ENCODE results near the gene FCSK.

Gene FCSK

DNA sequence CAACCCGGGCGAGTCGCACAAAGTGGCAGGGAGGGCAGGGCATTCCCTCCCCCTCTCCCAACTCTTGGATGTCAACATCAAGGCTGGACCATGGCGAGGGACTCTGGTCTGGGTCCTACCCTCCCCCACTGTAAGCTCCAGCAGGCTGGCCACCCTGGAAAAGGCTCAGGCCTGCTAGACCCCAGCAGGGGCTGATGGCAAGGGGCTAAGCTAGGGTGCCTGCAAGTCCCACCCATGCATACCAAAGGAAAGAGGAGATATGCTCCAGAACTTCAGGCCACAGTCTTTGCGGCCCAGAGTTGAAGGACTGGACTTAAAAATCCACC, 35.4 kb upstream of the FCSK start:
- Histone ChIP-seq H3K27ac (ENCODE audit: low read depth in 2 of 2, low read length in 2 of 2) (no peak overlapping the region), H3K36me3 (ENCODE audit: control insufficient read depth in 2 of 2, insufficient read depth in 2 of 2, low read length in 2 of 2) (no peaks in the 10 kb centered on the region), H3K9me3 (ENCODE audit: control insufficient read depth in 2 of 2, low read length in 2 of 2) (no peaks in the 10 kb centered on the region), H3K4me3 (ENCODE audit: low read length in 2 of 2) (no peak overlapping the region), H3K4me1 (ENCODE audit: control insufficient read depth in 2 of 2, insufficient read depth in 2 of 2, low read length in 2 of 2) (peaks cover 13 to 21% of the 10 kb centered on the region in 2 donors), H3K9ac (ENCODE audit: low read depth in 1 of 2, low read length in 2 of 2) (no peak overlapping the region), H3K27me3 (ENCODE audit: control insufficient read depth in 2 of 2, insufficient read depth in 2 of 2, low read length in 2 of 2) (no peaks in the 10 kb centered on the region)

DNA sequence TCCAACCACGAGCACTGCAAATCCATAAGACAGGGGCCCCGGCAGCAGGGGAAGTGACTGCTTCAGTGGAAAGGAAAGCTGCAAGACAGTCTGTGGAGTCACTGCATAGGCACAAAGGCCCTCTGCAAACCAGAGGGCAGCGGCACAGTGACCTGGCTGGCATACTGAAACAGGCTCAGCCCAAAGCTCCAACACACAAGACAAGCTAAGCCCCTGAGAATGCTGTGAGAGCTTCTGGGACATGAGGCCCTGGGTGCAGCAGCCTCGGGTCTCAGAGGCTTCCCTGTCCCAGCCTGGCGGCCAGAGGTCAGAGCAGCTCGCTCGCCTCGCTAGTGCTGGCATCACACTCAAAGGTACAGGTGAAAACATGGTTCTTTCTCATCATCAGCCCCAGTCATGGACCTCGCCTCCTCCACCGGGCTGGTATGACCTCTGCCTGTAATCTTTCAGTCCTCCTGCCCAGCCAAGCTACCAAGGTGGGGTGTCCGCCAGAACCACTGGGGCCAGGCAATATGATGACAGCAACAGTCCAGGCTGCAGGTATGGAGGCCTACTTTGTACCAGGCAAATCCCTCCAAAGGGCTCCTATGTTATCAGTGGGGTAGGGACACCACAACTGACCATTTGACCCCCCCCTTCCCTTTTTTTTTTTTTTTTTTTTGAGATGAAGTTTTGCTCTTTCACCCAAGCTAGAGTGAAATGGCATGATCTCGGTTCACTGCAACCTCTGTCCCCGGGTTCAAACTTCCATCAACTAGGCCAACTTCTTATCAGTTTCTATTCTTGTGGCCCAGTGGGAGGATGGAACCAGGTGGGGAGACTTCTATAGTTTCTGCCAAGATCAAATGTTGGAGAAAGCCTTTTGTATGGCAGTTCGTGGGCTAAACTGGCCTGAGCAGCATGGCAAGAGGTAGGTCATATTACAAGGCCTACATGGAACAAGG, 34.7 kb upstream of the FCSK start:
- H3K4me1 ChIP-seq (ENCODE audit: control insufficient read depth in 2 of 2, insufficient read depth in 2 of 2, low read length in 2 of 2) = peaks cover 13 to 21% of the 10 kb centered on the region in 2 donors
- no peaks in the 10 kb centered on the region for H3K27me3 ChIP-seq (ENCODE audit: control insufficient read depth in 2 of 2, insufficient read depth in 2 of 2, low read length in 2 of 2)
- no peak overlapping the region for H3K9ac ChIP-seq (ENCODE audit: low read depth in 1 of 2, low read length in 2 of 2)
- H3K36me3 ChIP-seq (ENCODE audit: control insufficient read depth in 2 of 2, insufficient read depth in 2 of 2, low read length in 2 of 2) = no peaks in the 10 kb centered on the region
- no peak overlapping the region for H3K4me3 ChIP-seq (ENCODE audit: low read length in 2 of 2)
- no peak overlapping the region for H3K27ac ChIP-seq (ENCODE audit: low read depth in 2 of 2, low read length in 2 of 2)
- H3K9me3 ChIP-seq (ENCODE audit: control insufficient read depth in 2 of 2, low read length in 2 of 2) = no peaks in the 10 kb centered on the region

DNA sequence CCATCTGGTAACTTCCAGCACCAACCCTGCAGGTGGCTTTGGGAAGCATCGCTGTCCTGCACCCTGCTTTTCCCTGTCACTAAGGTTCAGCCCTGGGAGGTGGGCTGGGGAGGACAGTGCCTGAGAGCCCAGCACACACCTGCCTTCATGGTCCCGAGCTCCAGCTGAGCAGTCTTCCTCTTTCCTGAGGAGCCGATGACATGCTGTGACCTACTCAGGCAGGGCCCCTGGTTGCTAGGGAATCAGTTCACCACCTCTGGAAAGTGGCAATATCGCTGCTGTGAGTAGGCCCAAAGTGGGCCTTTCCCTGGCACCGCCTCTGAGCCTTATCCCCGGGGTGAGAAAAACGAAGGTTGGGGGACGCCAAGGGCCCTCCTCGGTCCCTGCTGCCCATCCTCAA, 33.4 kb upstream of the FCSK start:
- H3K9ac ChIP-seq (ENCODE audit: low read depth in 1 of 2, low read length in 2 of 2) = peak overlapping the region in 1 of 2 donors; percentile 32
- no peak overlapping the region for H3K4me3 ChIP-seq (ENCODE audit: low read length in 2 of 2)
- no peaks in the 10 kb centered on the region for H3K27me3 ChIP-seq (ENCODE audit: control insufficient read depth in 2 of 2, insufficient read depth in 2 of 2, low read length in 2 of 2)
- no peaks in the 10 kb centered on the region for H3K36me3 ChIP-seq (ENCODE audit: control insufficient read depth in 2 of 2, insufficient read depth in 2 of 2, low read length in 2 of 2)
- peaks cover 13 to 21% of the 10 kb centered on the region in 2 donors for H3K4me1 ChIP-seq (ENCODE audit: control insufficient read depth in 2 of 2, insufficient read depth in 2 of 2, low read length in 2 of 2)
- no peak overlapping the region for H3K27ac ChIP-seq (ENCODE audit: low read depth in 2 of 2, low read length in 2 of 2)
- H3K9me3 ChIP-seq (ENCODE audit: control insufficient read depth in 2 of 2, low read length in 2 of 2) = no peaks in the 10 kb centered on the region

DNA sequence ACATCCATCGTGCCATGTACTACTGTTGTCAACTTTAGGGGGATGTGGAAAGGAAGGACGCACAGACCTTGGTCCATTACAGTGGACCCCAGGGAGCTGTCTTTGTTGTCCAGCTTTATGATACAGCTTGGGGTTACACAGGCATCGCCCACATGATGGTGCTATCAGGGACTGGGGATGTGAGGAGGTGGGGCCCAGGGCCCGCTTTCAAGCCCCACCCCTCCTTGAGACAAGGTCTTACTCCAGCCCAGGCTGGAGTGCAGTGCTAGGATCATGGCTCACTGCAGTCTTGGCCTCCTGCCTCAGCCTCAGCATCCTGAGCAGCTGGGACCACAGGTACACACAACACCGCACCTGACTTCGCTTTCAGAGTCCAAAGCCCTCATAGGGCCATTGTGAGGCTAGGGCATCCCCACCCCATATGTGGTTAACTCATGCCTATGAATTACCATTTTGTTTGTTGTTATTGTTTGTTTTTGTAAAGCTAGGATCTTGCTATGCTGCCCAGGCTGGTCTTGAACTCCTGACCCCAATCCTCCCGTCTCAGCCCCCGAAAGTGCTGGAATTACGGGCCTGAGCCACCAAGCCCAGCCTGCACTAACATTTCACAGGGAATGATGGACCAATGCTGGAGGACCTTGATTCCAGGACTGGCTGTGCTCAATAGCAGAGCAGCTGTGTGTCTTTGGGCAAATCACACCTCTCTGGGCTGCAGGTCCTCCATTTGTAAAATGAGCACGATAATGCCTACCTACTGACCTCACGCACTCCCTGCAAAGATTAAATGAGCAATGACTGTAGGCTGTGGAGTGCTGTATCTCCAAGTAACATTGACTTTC, 32.7 kb upstream of the FCSK start:
- no peak overlapping the region for H3K4me3 ChIP-seq (ENCODE audit: low read length in 2 of 2)
- H3K27me3 ChIP-seq (ENCODE audit: control insufficient read depth in 2 of 2, insufficient read depth in 2 of 2, low read length in 2 of 2) = no peaks in the 10 kb centered on the region
- no peaks in the 10 kb centered on the region for H3K9me3 ChIP-seq (ENCODE audit: control insufficient read depth in 2 of 2, low read length in 2 of 2)
- no peaks in the 10 kb centered on the region for H3K36me3 ChIP-seq (ENCODE audit: control insufficient read depth in 2 of 2, insufficient read depth in 2 of 2, low read length in 2 of 2)
- H3K4me1 ChIP-seq (ENCODE audit: control insufficient read depth in 2 of 2, insufficient read depth in 2 of 2, low read length in 2 of 2) = peaks cover 13 to 19% of the 10 kb centered on the region in 2 donors
- no peak overlapping the region for H3K27ac ChIP-seq (ENCODE audit: low read depth in 2 of 2, low read length in 2 of 2)
- no peak overlapping the region for H3K9ac ChIP-seq (ENCODE audit: low read depth in 1 of 2, low read length in 2 of 2)

DNA sequence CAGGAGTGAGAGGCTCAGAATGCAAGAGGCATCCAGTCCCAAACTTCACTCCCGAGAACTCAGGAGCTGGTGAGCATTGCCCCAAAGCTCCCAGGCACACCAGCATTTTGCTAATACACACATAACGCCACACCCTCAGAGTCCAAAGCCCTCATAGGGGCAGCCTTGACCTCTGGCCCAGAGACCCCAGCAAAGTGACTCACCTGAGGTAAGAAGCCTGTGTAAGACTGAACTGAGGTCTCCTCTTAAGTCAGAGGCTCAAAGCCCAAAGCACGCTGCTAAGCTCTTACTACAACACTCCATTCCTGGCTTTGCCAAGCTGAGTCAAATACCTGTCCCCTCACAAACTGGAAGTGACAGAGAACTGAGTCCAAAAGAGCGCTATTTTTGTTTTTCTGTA, 31.9 kb upstream of the FCSK start:
- Histone ChIP-seq H3K27ac (ENCODE audit: low read depth in 2 of 2, low read length in 2 of 2) (no peak overlapping the region), H3K9me3 (ENCODE audit: control insufficient read depth in 2 of 2, low read length in 2 of 2) (no peaks in the 10 kb centered on the region), H3K9ac (ENCODE audit: low read depth in 1 of 2, low read length in 2 of 2) (peak overlapping the region; percentile 5 to 8), H3K36me3 (ENCODE audit: control insufficient read depth in 2 of 2, insufficient read depth in 2 of 2, low read length in 2 of 2) (no peaks in the 10 kb centered on the region), H3K27me3 (ENCODE audit: control insufficient read depth in 2 of 2, insufficient read depth in 2 of 2, low read length in 2 of 2) (no peaks in the 10 kb centered on the region), H3K4me1 (ENCODE audit: control insufficient read depth in 2 of 2, insufficient read depth in 2 of 2, low read length in 2 of 2) (peaks cover 10 to 13% of the 10 kb centered on the region in 2 donors), H3K4me3 (ENCODE audit: low read length in 2 of 2) (no peak overlapping the region)

DNA sequence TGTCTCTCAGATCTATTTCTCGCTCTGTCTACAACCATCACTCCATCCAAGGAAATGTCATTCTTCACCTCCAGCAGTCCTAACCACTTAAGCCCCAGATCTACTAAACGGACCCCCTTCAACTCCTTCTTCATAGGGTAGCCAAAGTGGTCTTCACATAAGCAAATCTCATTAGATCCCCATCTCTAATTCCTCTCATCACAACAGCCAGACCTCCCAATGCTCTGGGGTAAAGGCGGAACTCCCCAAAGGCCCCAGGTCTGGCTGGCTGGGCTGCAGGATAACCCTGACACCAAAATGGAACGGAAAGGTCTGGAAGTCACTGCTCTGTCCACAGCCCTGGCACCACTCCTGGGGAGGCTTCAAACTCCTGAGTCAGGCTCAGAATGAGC, 26.6 kb upstream of the FCSK start:
- peaks cover 36 to 38% of the 10 kb centered on the region in 2 donors for H3K4me1 ChIP-seq (ENCODE audit: control insufficient read depth in 2 of 2, insufficient read depth in 2 of 2, low read length in 2 of 2)
- H3K27ac ChIP-seq (ENCODE audit: low read depth in 2 of 2, low read length in 2 of 2) = peak overlapping the region; percentile 94 to 96
- H3K36me3 ChIP-seq (ENCODE audit: control insufficient read depth in 2 of 2, insufficient read depth in 2 of 2, low read length in 2 of 2) = no peaks in the 10 kb centered on the region
- no peaks in the 10 kb centered on the region for H3K27me3 ChIP-seq (ENCODE audit: control insufficient read depth in 2 of 2, insufficient read depth in 2 of 2, low read length in 2 of 2)
- peak overlapping the region; percentile 23 to 45 for H3K4me3 ChIP-seq (ENCODE audit: low read length in 2 of 2)
- peak overlapping the region; percentile 67 to 79 for H3K9ac ChIP-seq (ENCODE audit: low read depth in 1 of 2, low read length in 2 of 2)
- H3K9me3 ChIP-seq (ENCODE audit: control insufficient read depth in 2 of 2, low read length in 2 of 2) = no peaks in the 10 kb centered on the region

DNA sequence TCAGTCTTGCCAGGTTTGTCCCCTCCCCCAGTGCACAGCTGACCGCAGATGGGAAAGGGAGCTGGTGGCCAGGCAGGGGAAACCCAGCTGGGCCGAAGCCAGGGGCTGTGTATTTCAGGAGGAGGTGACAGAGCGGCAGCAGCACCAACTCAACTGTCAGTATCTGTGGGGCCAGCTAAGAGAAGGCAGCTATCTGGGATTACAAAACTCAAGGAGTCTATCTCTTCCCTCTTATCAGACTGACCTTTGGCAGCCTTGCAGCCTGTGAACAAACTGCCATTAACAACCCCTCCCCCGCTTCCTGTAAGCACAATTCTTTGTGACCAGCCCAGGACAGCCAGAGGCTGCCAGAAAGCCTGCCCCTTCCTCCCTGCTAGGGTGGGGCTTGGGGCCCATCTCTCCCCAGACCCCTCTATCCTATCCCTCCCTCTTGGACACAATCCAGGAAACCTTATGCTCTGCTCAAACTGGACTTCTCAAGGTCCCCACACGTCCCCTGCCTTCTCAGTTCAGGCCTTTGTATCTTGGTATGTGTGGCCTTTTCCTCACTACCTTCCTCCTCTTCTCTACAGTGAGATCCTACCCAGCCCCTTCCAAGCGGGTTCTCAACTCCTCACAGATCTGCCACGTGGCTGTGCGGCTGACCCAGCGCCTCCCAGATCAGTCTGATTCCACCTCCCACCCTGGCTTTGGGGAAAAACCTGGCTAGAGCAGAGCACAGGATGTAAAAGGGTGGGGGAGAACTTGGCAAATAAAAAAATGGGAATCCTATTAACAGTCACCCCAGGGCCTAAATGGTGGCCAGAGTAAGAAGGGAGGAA, 26.0 kb upstream of the FCSK start:
- Histone ChIP-seq H3K36me3 (ENCODE audit: control insufficient read depth in 2 of 2, insufficient read depth in 2 of 2, low read length in 2 of 2) (no peaks in the 10 kb centered on the region), H3K27ac (ENCODE audit: low read depth in 2 of 2, low read length in 2 of 2) (peak overlapping the region; percentile 94 to 96), H3K27me3 (ENCODE audit: control insufficient read depth in 2 of 2, insufficient read depth in 2 of 2, low read length in 2 of 2) (no peaks in the 10 kb centered on the region), H3K4me3 (ENCODE audit: low read length in 2 of 2) (peak overlapping the region; percentile 23 to 45), H3K9me3 (ENCODE audit: control insufficient read depth in 2 of 2, low read length in 2 of 2) (no peaks in the 10 kb centered on the region), H3K4me1 (ENCODE audit: control insufficient read depth in 2 of 2, insufficient read depth in 2 of 2, low read length in 2 of 2) (peaks cover 40 to 44% of the 10 kb centered on the region in 2 donors), H3K9ac (ENCODE audit: low read depth in 1 of 2, low read length in 2 of 2) (peak overlapping the region; percentile 67 to 79)

DNA sequence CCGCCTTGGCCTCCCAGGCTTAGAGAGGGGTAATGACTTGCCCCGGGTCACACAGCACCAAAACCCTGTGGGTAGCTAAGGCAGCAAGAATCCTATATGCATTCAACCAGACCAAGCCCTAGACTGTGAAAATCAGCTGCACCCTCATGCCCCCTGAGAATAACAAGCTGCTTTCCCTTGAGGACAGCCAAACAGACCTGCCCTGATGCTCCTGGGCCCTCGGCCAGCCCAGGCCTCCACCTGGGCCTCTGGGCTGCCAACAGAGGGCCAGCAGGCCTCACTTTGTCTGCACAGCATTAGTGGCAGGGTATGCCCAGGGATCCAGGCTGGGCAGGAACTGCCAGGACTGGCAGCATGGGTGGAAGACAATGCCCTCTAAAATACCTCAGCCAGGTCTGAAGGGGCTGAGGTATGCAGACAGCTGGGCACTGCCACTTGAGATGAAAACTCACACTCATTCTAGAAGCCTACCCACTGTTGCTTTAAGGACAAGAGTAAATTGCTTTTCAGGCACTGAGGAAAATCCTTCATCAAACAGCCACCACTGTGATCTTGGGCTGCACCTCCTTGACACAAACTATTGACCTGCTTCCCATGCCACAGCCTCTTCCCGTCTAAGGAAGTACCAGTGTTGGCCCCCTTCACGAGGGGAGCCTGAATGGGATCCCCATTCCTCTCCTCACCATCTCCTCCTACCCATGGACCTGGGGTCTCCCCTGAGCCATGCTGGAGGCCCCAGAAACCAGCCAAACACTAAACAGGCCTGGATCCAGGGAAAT, 24.3 kb upstream of the FCSK start:
- Histone ChIP-seq H3K4me3 (ENCODE audit: low read length in 2 of 2) (no peak overlapping the region), H3K4me1 (ENCODE audit: control insufficient read depth in 2 of 2, insufficient read depth in 2 of 2, low read length in 2 of 2) (peaks cover 46 to 51% of the 10 kb centered on the region in 2 donors), H3K36me3 (ENCODE audit: control insufficient read depth in 2 of 2, insufficient read depth in 2 of 2, low read length in 2 of 2) (peaks cover 0 to 3% of the 10 kb centered on the region in 2 donors), H3K9ac (ENCODE audit: low read depth in 1 of 2, low read length in 2 of 2) (peak overlapping the region in 1 of 2 donors; percentile 49), H3K27me3 (ENCODE audit: control insufficient read depth in 2 of 2, insufficient read depth in 2 of 2, low read length in 2 of 2) (no peaks in the 10 kb centered on the region), H3K27ac (ENCODE audit: low read depth in 2 of 2, low read length in 2 of 2) (peak overlapping the region in 1 of 2 donors; percentile 78), H3K9me3 (ENCODE audit: control insufficient read depth in 2 of 2, low read length in 2 of 2) (no peaks in the 10 kb centered on the region)

All from mucosa of rectum (tissue), 2 donors.